ENCODE results near the gene ZNF33A. TPM values are rescaled to one million over a fixed set of nuclear protein-coding genes. Genes with fewer than 3 reads are reported as not detected.

ZNF33A gene
- total and polyA plus RNA-seq, 2 donors (not counting 3 experiments of a cell fraction or from before 2014, with no cell fraction given): 4.6 to 13.2 TPM

DNA sequence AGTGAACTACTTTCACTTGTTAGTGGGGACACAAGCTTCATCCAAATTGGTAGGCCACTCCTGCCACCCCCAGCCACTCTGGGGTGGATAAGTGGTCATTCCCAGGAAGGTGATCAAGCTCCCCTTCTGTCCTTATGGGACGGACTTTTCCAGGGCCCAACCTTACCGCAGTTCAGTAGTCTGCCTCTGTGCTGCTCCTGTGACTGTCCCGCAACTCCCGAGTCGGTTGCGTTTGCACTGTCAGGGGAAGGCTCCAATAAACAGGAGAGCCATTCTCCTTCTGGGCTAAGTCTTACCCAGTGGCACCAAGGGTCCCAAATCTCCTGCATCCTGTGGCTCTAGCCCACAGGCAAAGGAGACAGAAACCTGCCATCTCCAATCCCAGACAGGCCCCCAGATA, 7.4 kb upstream of the ZNF33A start:
- intact Hi-C loops (cut with micrococcal nuclease): no loop called here
- FAIRE-seq: no peak
- no peak for DNase-seq (ENCODE audit: low read depth, low spot score)
- H3K9ac ChIP-seq (replicated peaks; ENCODE audit: extremely low read depth, insufficient read depth, low read length): no peak overlapping the region
- H3K9me1 ChIP-seq (replicated peaks; ENCODE audit: control insufficient read depth, extremely low read depth, insufficient read depth, low read length): no peaks in the 10 kb centered on the region
- H3K9me3 ChIP-seq (replicated peaks; ENCODE audit: control insufficient read depth, insufficient read depth, low read length): no peaks in the 10 kb centered on the region
- ChIA-PET POLR2A (no interaction called here), CTCF (no interaction called here)
- no peaks in the 10 kb centered on the region for H3K79me2 ChIP-seq (ENCODE audit: control insufficient read depth, insufficient read depth, low read length)
- no peaks in the 10 kb centered on the region for H4K20me1 ChIP-seq (replicated peaks; ENCODE audit: control insufficient read depth, extremely low read depth, insufficient read depth, low read length)
- peaks cover under 1 to 1% of the 10 kb centered on the region in 2 experiments for H3K27me3 ChIP-seq (ENCODE audit: control insufficient read depth in 2 of 2, insufficient read depth in 2 of 2, low read length in 2 of 2)
- no peak overlapping the region for H3K27ac ChIP-seq (ENCODE audit: insufficient read depth, low read depth, low read length)
- no peak for TF ChIP-seq POLR2AphosphoS5 (IDR thresholded peaks at IDR 0.05; ENCODE audit: insufficient read depth, low read depth, low read length)
- TF ChIP-seq MYC (IDR thresholded peaks at IDR 0.05; ENCODE audit: low read depth, low read length): no peak
- TF ChIP-seq, protein P1, sequence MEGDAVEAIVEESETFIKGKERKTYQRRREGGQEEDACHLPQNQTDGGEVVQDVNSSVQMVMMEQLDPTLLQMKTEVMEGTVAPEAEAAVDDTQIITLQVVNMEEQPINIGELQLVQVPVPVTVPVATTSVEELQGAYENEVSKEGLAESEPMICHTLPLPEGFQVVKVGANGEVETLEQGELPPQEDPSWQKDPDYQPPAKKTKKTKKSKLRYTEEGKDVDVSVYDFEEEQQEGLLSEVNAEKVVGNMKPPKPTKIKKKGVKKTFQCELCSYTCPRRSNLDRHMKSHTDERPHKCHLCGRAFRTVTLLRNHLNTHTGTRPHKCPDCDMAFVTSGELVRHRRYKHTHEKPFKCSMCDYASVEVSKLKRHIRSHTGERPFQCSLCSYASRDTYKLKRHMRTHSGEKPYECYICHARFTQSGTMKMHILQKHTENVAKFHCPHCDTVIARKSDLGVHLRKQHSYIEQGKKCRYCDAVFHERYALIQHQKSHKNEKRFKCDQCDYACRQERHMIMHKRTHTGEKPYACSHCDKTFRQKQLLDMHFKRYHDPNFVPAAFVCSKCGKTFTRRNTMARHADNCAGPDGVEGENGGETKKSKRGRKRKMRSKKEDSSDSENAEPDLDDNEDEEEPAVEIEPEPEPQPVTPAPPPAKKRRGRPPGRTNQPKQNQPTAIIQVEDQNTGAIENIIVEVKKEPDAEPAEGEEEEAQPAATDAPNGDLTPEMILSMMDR (IDR thresholded peaks at IDR 0.05; ENCODE audit: extremely low read depth in 1 of 2, insufficient read depth in 1 of 2, low read depth in 1 of 2, low read length in 2 of 2): no peak
- TF ChIP-seq POLR2A (IDR thresholded peaks at IDR 0.05; ENCODE audit: low read depth, low read length): no peak
- TF ChIP-seq GATA2 (IDR thresholded peaks at IDR 0.05; ENCODE audit: insufficient read depth, insufficient read length, low read depth, low read length): no peak
- no peak for TF ChIP-seq EZH2 (IDR thresholded peaks at IDR 0.05; ENCODE audit: borderline replicate concordance, low read depth, low read length, severe bottlenecking)
- no peak overlapping the region for H3K4me2 ChIP-seq (ENCODE audit: insufficient read depth, low read length)
- no peak overlapping the region for H2AFZ ChIP-seq (ENCODE audit: low read depth, low read length)
- BruUV-seq (replicated peaks): no TSS peak
- no peak overlapping the region for H3K4me3 ChIP-seq (replicated peaks in 1 of 3; ENCODE audit: insufficient read depth in 1 of 3, low read depth in 1 of 3, low read length in 3 of 3)
- no peaks in the 10 kb centered on the region for H3K4me1 ChIP-seq (ENCODE audit: control insufficient read depth, extremely low read depth, insufficient read depth, low read length)
- no peaks in the 10 kb centered on the region for H3K36me3 ChIP-seq (ENCODE audit: control insufficient read depth in 2 of 2, extremely low read depth in 1 of 2, insufficient read depth in 2 of 2, low read length in 2 of 2)
- dilution Hi-C loops (cut with MboI; ENCODE audit: extremely low pct_ligation_motif_present, low sequenced_read_pairs): no loop called here

GRCh38 chr10:38003588-38003987, 6.9 kb upstream of the ZNF33A start:
- Histone ChIP-seq H3K4me3 (replicated peaks in 1 of 3; ENCODE audit: insufficient read depth in 1 of 3, low read depth in 1 of 3, low read length in 3 of 3) (no peak overlapping the region), H3K4me2 (ENCODE audit: insufficient read depth, low read length) (no peak overlapping the region), H2AFZ (ENCODE audit: low read depth, low read length) (no peak overlapping the region), H3K27me3 (ENCODE audit: control insufficient read depth in 2 of 2, insufficient read depth in 2 of 2, low read length in 2 of 2) (peaks cover 2 to 5% of the 10 kb centered on the region in 2 experiments), H3K4me1 (ENCODE audit: control insufficient read depth, extremely low read depth, insufficient read depth, low read length) (no peaks in the 10 kb centered on the region), H3K36me3 (ENCODE audit: control insufficient read depth in 2 of 2, extremely low read depth in 1 of 2, insufficient read depth in 2 of 2, low read length in 2 of 2) (no peaks in the 10 kb centered on the region), H3K9me3 (replicated peaks; ENCODE audit: control insufficient read depth, insufficient read depth, low read length) (no peaks in the 10 kb centered on the region), H3K9me1 (replicated peaks; ENCODE audit: control insufficient read depth, extremely low read depth, insufficient read depth, low read length) (no peaks in the 10 kb centered on the region), H3K9ac (replicated peaks; ENCODE audit: extremely low read depth, insufficient read depth, low read length) (no peak overlapping the region), H3K27ac (ENCODE audit: insufficient read depth, low read depth, low read length) (no peak overlapping the region), H3K79me2 (ENCODE audit: control insufficient read depth, insufficient read depth, low read length) (no peaks in the 10 kb centered on the region), H4K20me1 (replicated peaks; ENCODE audit: control insufficient read depth, extremely low read depth, insufficient read depth, low read length) (no peaks in the 10 kb centered on the region)
- dilution Hi-C loops (cut with MboI; ENCODE audit: extremely low pct_ligation_motif_present, low sequenced_read_pairs): no loop called here
- no peak for FAIRE-seq
- POLR2A ChIA-PET: no interaction called here
- CTCF ChIA-PET: interaction anchor here (1.2 kb wide), 1 partner anchor 27 kb away, joined by 3 read pairs; the partner anchor contains the start of gene ZNF25
- no TSS peak for BruUV-seq (replicated peaks)
- TF ChIP-seq, protein P1 (IDR thresholded peaks at IDR 0.05; ENCODE audit: extremely low read depth in 1 of 2, insufficient read depth in 1 of 2, low read depth in 1 of 2, low read length in 2 of 2): no peak
- TF ChIP-seq FOS (IDR thresholded peaks at IDR 0.05; ENCODE audit: borderline replicate concordance, insufficient read depth, low read length): no peak
- no peak for TF ChIP-seq MYC (IDR thresholded peaks at IDR 0.05; ENCODE audit: low read depth, low read length)
- TF ChIP-seq JUN (IDR thresholded peaks at IDR 0.05; ENCODE audit: borderline replicate concordance, insufficient read depth, insufficient read length, low read depth): no peak
- TF ChIP-seq POLR2AphosphoS5 (IDR thresholded peaks at IDR 0.05; ENCODE audit: insufficient read depth, low read depth, low read length): no peak
- no peak for TF ChIP-seq POLR2A (IDR thresholded peaks at IDR 0.05; ENCODE audit: low read depth, low read length)
- no peak for TF ChIP-seq GATA2 (IDR thresholded peaks at IDR 0.05; ENCODE audit: insufficient read depth, insufficient read length, low read depth, low read length)
- TF ChIP-seq, protein P2, sequence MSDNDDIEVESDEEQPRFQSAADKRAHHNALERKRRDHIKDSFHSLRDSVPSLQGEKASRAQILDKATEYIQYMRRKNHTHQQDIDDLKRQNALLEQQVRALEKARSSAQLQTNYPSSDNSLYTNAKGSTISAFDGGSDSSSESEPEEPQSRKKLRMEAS (IDR thresholded peaks at IDR 0.05; ENCODE audit: insufficient read depth, insufficient read length): no peak
- TF ChIP-seq EZH2 (IDR thresholded peaks at IDR 0.05; ENCODE audit: borderline replicate concordance, low read depth, low read length, severe bottlenecking): no peak
- intact Hi-C loops (cut with micrococcal nuclease): no loop called here
- no peak for DNase-seq (ENCODE audit: low read depth, low spot score)

All from endothelial cell of umbilical vein (primary cell).